Ascending aorta (tissue), 2 donors: ENCODE results near the gene SLC4A8. TPM values are rescaled to one million over a fixed set of nuclear protein-coding genes. Genes with fewer than 3 reads are reported as not detected.

ENCODE experiments used
- DNase-seq, 2 donors: peaks; one replicate each; pipeline ENCODE4 v3.0.0-alpha.2; 2019; ENCODE audit warnings: low spot score in 2 of 2
- H3K27ac ChIP-seq, 2 donors: fragments of 200-600 bp; sonication (generic); one replicate each; pipeline ENCODE4 v1.5.1; 2016 to 2017; ENCODE audit warnings: mild to moderate bottlenecking in 1 of 2
- H3K27me3 ChIP-seq: fragments of 200-600 bp; sonication (generic); one replicate; pipeline ENCODE4 v1.5.1; 2017
- H3K36me3 ChIP-seq, 2 donors: fragments of 200-600 bp; sonication (generic); one replicate each; pipeline ENCODE4 v1.5.1; 2016
- H3K4me1 ChIP-seq, 2 donors: fragments of 200-600 bp; sonication (generic); one replicate each; pipeline ENCODE4 v1.5.1; 2016 to 2017; ENCODE audit warnings: mild to moderate bottlenecking in 1 of 2
- H3K4me3 ChIP-seq, 2 donors: fragments of 200-600 bp; sonication (generic); one replicate each; pipeline ENCODE4 v1.5.1; 2016 to 2017; ENCODE audit warnings: mild to moderate bottlenecking in 1 of 2
- H3K9me3 ChIP-seq, 2 donors: fragments of 200-600 bp; sonication (generic); one replicate each; pipeline ENCODE4 v1.5.1; 2016
- intact Hi-C: fragments of 100-400 bp; cut with DNase I; formaldehyde crosslinking; loops from one replicate; pipeline ENCODE4 v1.15.1; 2023
- total RNA-seq: library from RNA; depleted of rRNA; stranded (reverse); fragments of >200 nt; gene quantifications from one replicate; pipeline ENCODE4 v1.1.0, GENCODE V29; 2016
- TF ChIP-seq, protein P1 (sequence below), 3 experiments: fragments of 200-600 bp in 2 of 3; fragments of 450-650 bp in 1 of 3; sonication (generic) in 2 of 3; IDR thresholded peaks; one replicate each; pipeline ENCODE4 v1.5.1; 2016 to 2019; ENCODE audit warnings: antibody characterized with exemption in 3 of 3, mild to moderate bottlenecking in 1 of 3, moderate library complexity in 1 of 3

Gene SLC4A8
- total RNA-seq, 1 donor from 2014 or later: not detected

DNA sequence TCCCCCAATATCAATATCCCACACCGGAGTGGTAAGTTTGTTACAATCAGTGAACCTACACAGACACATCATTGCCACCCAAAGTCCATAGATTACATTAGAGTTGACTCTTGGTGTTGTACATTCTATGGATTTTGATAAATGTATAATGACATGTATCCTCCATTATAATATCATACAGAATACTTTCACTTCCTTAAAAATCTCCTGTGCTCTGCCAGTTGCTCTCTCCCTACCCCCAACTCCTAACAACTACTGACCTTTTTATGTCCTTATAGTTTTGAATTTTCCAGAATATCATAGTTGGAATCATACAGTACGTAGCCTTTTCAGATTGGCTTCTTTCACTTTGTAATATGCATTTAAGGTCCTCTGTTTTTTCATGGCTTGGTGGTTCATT lies 48.4 kb downstream of the SLC4A8 start:
- no peaks in the 10 kb centered on the region for H3K4me1 ChIP-seq
- no peaks in the 10 kb centered on the region for H3K36me3 ChIP-seq
- H3K9me3 ChIP-seq: no peaks in the 10 kb centered on the region
- H3K4me3 ChIP-seq: no peak overlapping the region
- H3K27ac ChIP-seq: no peak overlapping the region
- no peaks in the 10 kb centered on the region for H3K27me3 ChIP-seq
- intact Hi-C loops: no loop called here
- TF ChIP-seq, protein P1, sequence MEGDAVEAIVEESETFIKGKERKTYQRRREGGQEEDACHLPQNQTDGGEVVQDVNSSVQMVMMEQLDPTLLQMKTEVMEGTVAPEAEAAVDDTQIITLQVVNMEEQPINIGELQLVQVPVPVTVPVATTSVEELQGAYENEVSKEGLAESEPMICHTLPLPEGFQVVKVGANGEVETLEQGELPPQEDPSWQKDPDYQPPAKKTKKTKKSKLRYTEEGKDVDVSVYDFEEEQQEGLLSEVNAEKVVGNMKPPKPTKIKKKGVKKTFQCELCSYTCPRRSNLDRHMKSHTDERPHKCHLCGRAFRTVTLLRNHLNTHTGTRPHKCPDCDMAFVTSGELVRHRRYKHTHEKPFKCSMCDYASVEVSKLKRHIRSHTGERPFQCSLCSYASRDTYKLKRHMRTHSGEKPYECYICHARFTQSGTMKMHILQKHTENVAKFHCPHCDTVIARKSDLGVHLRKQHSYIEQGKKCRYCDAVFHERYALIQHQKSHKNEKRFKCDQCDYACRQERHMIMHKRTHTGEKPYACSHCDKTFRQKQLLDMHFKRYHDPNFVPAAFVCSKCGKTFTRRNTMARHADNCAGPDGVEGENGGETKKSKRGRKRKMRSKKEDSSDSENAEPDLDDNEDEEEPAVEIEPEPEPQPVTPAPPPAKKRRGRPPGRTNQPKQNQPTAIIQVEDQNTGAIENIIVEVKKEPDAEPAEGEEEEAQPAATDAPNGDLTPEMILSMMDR (IDR thresholded peaks at IDR 0.05): no peak
- DNase-seq: no peak

DNA sequence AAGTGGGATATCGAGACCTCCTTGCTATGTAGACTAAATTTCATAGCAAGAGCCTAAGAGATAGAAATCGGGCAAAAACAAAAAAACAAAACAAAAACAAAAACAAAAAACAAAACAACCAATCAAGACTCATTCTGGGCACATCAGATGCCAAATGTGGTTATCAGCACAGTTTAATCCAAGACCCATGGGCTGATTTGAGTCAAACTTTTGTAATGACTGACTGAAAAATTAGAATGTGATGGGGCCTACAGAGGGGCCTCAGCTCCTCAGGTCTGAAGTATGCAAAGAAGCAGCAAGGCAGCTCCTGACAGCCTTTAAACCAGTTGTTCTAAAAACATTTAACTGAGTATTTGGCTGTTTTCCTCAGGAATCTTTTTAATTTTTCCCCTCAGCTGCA lies 49.3 kb downstream of the SLC4A8 start:
- Histone ChIP-seq H3K27ac (no peak overlapping the region), H3K9me3 (no peaks in the 10 kb centered on the region), H3K27me3 (no peaks in the 10 kb centered on the region), H3K4me3 (no peak overlapping the region), H3K36me3 (no peaks in the 10 kb centered on the region), H3K4me1 (no peaks in the 10 kb centered on the region)
- TF ChIP-seq, protein P1 (IDR thresholded peaks at IDR 0.05): no peak
- DNase-seq: no peak
- intact Hi-C loops: no loop called here

GRCh38 chr12:51475543-51475942 lies 50.9 kb downstream of the SLC4A8 start:
- H3K4me1 ChIP-seq: no peaks in the 10 kb centered on the region
- no peak for DNase-seq
- intact Hi-C loops: no loop called here
- H3K9me3 ChIP-seq: no peaks in the 10 kb centered on the region
- no peaks in the 10 kb centered on the region for H3K27me3 ChIP-seq
- no peak overlapping the region for H3K4me3 ChIP-seq
- TF ChIP-seq, protein P1 (IDR thresholded peaks at IDR 0.05): no peak
- no peaks in the 10 kb centered on the region for H3K36me3 ChIP-seq
- no peak overlapping the region for H3K27ac ChIP-seq

- Histone ChIP-seq H3K36me3 (no peaks in the 10 kb centered on the region), H3K27me3 (no peaks in the 10 kb centered on the region), H3K4me3 (no peak overlapping the region), H3K27ac (no peak overlapping the region), H3K4me1 (no peaks in the 10 kb centered on the region), H3K9me3 (no peaks in the 10 kb centered on the region)
- TF ChIP-seq, protein P1 (IDR thresholded peaks at IDR 0.05): no peak
- intact Hi-C loops: no loop called here
- no peak for DNase-seq
These were observed 56.3 kb downstream of the SLC4A8 start for GRCh38 chr12:51480978-51481377.

DNA sequence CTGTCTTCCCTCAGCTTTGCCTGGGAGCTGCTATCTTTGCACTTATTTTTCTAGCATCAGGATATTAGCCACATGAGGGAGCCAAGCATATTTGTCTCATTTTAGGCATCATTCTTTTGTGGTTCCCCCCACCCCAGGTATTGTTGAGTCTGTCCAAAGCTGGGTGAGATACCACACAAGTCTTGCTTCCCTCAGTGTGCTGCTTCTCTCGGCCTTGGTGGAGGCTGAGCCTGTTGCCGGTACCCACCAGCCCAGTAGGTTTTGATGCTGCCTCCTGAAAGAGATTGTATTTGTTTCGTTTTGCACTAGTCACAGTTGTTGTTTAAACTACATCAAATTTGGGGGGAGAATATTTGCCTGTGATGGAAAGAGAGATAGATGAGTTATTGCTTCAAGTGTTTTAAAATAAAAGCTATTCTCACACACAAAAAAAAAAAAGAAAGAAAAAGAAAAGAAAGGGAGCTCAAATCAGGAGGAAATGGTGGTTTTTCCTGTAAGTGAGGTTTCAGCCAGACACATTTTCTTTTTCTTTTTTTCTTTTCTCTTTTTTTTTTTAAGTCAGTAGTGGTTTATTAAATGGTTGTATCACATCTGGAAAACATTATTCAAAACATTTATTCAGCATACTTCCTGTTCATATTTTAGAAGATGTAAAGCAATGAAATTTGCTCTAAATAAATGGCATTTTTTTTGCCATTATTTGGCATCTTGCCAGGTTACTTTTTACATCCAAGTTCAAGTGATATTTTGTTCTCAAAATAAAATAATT lies 58.5 kb downstream of the SLC4A8 start:
- intact Hi-C loops: no loop called here
- H3K36me3 ChIP-seq: no peaks in the 10 kb centered on the region
- DNase-seq: no peak

More for the DNA sequence above, 58.5 kb downstream of the SLC4A8 start:
- no peaks in the 10 kb centered on the region for H3K27me3 ChIP-seq
- TF ChIP-seq, protein P1 (IDR thresholded peaks at IDR 0.05): no peak
- H3K4me3 ChIP-seq: no peak overlapping the region
- H3K9me3 ChIP-seq: no peaks in the 10 kb centered on the region
- H3K4me1 ChIP-seq: no peaks in the 10 kb centered on the region
- H3K27ac ChIP-seq: no peak overlapping the region
